Measurements from ENCODE around the gene ABCA4. TPM values are rescaled to one million over a fixed set of nuclear protein-coding genes. Genes with fewer than 3 reads are reported as not detected.

The ABCA4 gene
- total RNA-seq, 1 experiment from 2014 or later: not detected

- H3K9me3 Mint-ChIP-seq (ENCODE audit: unreplicated experiment): no peaks in the 10 kb centered on the region
- TF ChIP-seq CTCF (IDR thresholded peaks at IDR 0.05; ENCODE audit: unreplicated experiment): no peak
- H3K36me3 Mint-ChIP-seq (ENCODE audit: insufficient read depth, unreplicated experiment): no peaks in the 10 kb centered on the region
- no peak for DNase-seq (ENCODE audit: unreplicated experiment)
- no peak overlapping the region for H3K4me3 Mint-ChIP-seq (ENCODE audit: unreplicated experiment)
- POLR2A ChIA-PET: interaction anchor here (0.6 to 1.6 kb wide), 4 partner anchors 10 to 46 kb away, joined by 3 to 4 read pairs (median 4); no protein-coding TSS in a partner anchor
- CTCF ChIA-PET: interaction anchor here (1.3 to 6.3 kb wide), 5 partner anchors 9 to 263 kb away, joined by 4 to 47 read pairs (median 6); no protein-coding TSS in a partner anchor
- H3K4me1 Mint-ChIP-seq (ENCODE audit: insufficient read depth, unreplicated experiment): no peaks in the 10 kb centered on the region
- intact Hi-C loops (cut with micrococcal nuclease): no loop called here
- no peaks in the 10 kb centered on the region for H3K27me3 Mint-ChIP-seq (ENCODE audit: insufficient read depth, unreplicated experiment)
- no TSS peak for BruUV-seq (replicated peaks)
- no peak overlapping the region for H3K27ac Mint-ChIP-seq (ENCODE audit: low read depth, unreplicated experiment)
Observed at GRCh38 chr1:94071391-94071790, 49.6 kb downstream of the ABCA4 start.

- TF ChIP-seq CTCF (IDR thresholded peaks at IDR 0.05; ENCODE audit: unreplicated experiment): no peak
- Mint-ChIP-seq H3K27ac (ENCODE audit: low read depth, unreplicated experiment) (no peak overlapping the region), H3K4me1 (ENCODE audit: insufficient read depth, unreplicated experiment) (no peaks in the 10 kb centered on the region), H3K27me3 (ENCODE audit: insufficient read depth, unreplicated experiment) (no peaks in the 10 kb centered on the region), H3K9me3 (ENCODE audit: unreplicated experiment) (no peaks in the 10 kb centered on the region), H3K4me3 (ENCODE audit: unreplicated experiment) (no peak overlapping the region), H3K36me3 (ENCODE audit: insufficient read depth, unreplicated experiment) (no peaks in the 10 kb centered on the region)
- no TSS peak for BruUV-seq (replicated peaks)
- ChIA-PET POLR2A (interaction anchor here (0.6 to 1.2 kb wide), 2 partner anchors 10 to 11 kb away, joined by 3 to 4 read pairs; no protein-coding TSS in a partner anchor), CTCF (interaction anchor here (0.5 to 6.3 kb wide), 6 partner anchors 8 to 264 kb away, joined by 3 to 47 read pairs (median 6); no protein-coding TSS in a partner anchor)
- no peak for DNase-seq (ENCODE audit: unreplicated experiment)
- intact Hi-C loops (cut with micrococcal nuclease): no loop called here
Observed at GRCh38 chr1:94070865-94071264, 50.1 kb downstream of the ABCA4 start.

- no peak for DNase-seq (ENCODE audit: unreplicated experiment)
- ChIA-PET CTCF (interaction anchor here (0.8 to 6.3 kb wide), 4 partner anchors 7 to 265 kb away, joined by 3 to 47 read pairs (median 14); no protein-coding TSS in a partner anchor), POLR2A (interaction anchor here (0.6 kb wide), 1 partner anchor 733 kb away, joined by 3 read pairs; no protein-coding TSS in a partner anchor)
- H3K27me3 Mint-ChIP-seq (ENCODE audit: insufficient read depth, unreplicated experiment): no peaks in the 10 kb centered on the region
- no peaks in the 10 kb centered on the region for H3K9me3 Mint-ChIP-seq (ENCODE audit: unreplicated experiment)
- no peaks in the 10 kb centered on the region for H3K36me3 Mint-ChIP-seq (ENCODE audit: insufficient read depth, unreplicated experiment)
- no peak overlapping the region for H3K27ac Mint-ChIP-seq (ENCODE audit: low read depth, unreplicated experiment)
- no TSS peak for BruUV-seq (replicated peaks)
- intact Hi-C loops (cut with micrococcal nuclease): loop anchor here (10.0 kb wide), 1 partner anchor 105 kb away; no protein-coding TSS in a partner anchor
- H3K4me1 Mint-ChIP-seq (ENCODE audit: insufficient read depth, unreplicated experiment): no peaks in the 10 kb centered on the region
- H3K4me3 Mint-ChIP-seq (ENCODE audit: unreplicated experiment): no peak overlapping the region
- no peak for TF ChIP-seq CTCF (IDR thresholded peaks at IDR 0.05; ENCODE audit: unreplicated experiment)
Observed at GRCh38 chr1:94069919-94070285, 51.0 kb downstream of the ABCA4 start.

GRCh38 chr1:94068999-94069918 is 51.7 kb downstream of the ABCA4 start:
- Mint-ChIP-seq H3K9me3 (ENCODE audit: unreplicated experiment) (no peaks in the 10 kb centered on the region), H3K36me3 (ENCODE audit: insufficient read depth, unreplicated experiment) (no peaks in the 10 kb centered on the region), H3K27ac (ENCODE audit: low read depth, unreplicated experiment) (no peak overlapping the region), H3K4me3 (ENCODE audit: unreplicated experiment) (no peak overlapping the region), H3K4me1 (ENCODE audit: insufficient read depth, unreplicated experiment) (no peaks in the 10 kb centered on the region), H3K27me3 (ENCODE audit: insufficient read depth, unreplicated experiment) (no peaks in the 10 kb centered on the region)
- DNase-seq (ENCODE audit: unreplicated experiment): no peak
- no peak for TF ChIP-seq CTCF (IDR thresholded peaks at IDR 0.05; ENCODE audit: unreplicated experiment)
- CTCF ChIA-PET: interaction anchor here (0.7 to 6.3 kb wide), 3 partner anchors 35 to 265 kb away, joined by 3 to 47 read pairs (median 8); no protein-coding TSS in a partner anchor
- intact Hi-C loops (cut with micrococcal nuclease): loop anchor here (10.0 kb wide), 1 partner anchor 106 kb away; no protein-coding TSS in a partner anchor
- BruUV-seq (replicated peaks): no TSS peak
- POLR2A ChIA-PET: interaction anchor here (1.6 kb wide), 1 partner anchor 257 kb away, joined by 5 read pairs; no protein-coding TSS in a partner anchor
